Activated CD4-positive, alpha-beta T cell treated with anti-CD3 and anti-CD28 coated beads for 48 hours (primary cell): ENCODE measurements around the gene METAP1.
"Not testable (repeated sequence)": the region's sequence is repeated elsewhere in the genome, so short reads cannot be mapped to it uniquely, and the experiment has no call there.

ENCODE experiments used
- DNase-seq: peaks from one replicate; pipeline ENCODE4 v3.0.0-alpha.2; 2020

Gene METAP1

GRCh38 chr4:99061048-99061700 is 65.7 kb downstream of the METAP1 start:
- no peak for DNase-seq

GRCh38 chr4:99062120-99062519 is 66.6 kb downstream of the METAP1 start:
- DNase-seq = no peak

GRCh38 chr4:99065521-99065920 is 70.0 kb downstream of the METAP1 start:
- not testable (repeated sequence) for DNase-seq

GRCh38 chr4:99067617-99068016 is 72.1 kb downstream of the METAP1 start:
- no peak for DNase-seq

GRCh38 chr4:99071159-99071558 is 75.6 kb downstream of the METAP1 start:
- no peak for DNase-seq

GRCh38 chr4:99074816-99075215 is 79.3 kb downstream of the METAP1 start:
- DNase-seq = no peak

GRCh38 chr4:99076292-99076976 is 80.9 kb downstream of the METAP1 start:
- no peak for DNase-seq

GRCh38 chr4:99077177-99077576 is 81.7 kb downstream of the METAP1 start:
- DNase-seq = no peak

- DNase-seq = no peak
Measured at GRCh38 chr4:99078336-99078735, 82.8 kb downstream of the METAP1 start.

- no peak for DNase-seq
Measured at GRCh38 chr4:99078931-99079624, 83.6 kb downstream of the METAP1 start.

- DNase-seq = no peak
Measured at GRCh38 chr4:99079625-99080295, 84.2 kb downstream of the METAP1 start.

GRCh38 chr4:99080869-99081268 is 85.3 kb downstream of the METAP1 start:
- DNase-seq = not testable (repeated sequence)

- no peak for DNase-seq
Measured at GRCh38 chr4:99082192-99082591, 86.7 kb downstream of the METAP1 start.

GRCh38 chr4:99084595-99084994 is 89.1 kb downstream of the METAP1 start:
- DNase-seq = no peak

- no peak for DNase-seq
Measured at GRCh38 chr4:99088023-99088449, 92.5 kb downstream of the METAP1 start.

- peak; percentile 91 for DNase-seq
Measured at GRCh38 chr4:99088481-99089365, 93.2 kb downstream of the METAP1 start, which contains the start of gene ADH5. TSS of gene ADH5 (minus strand) at chr4:99088788. CDS start at chr4:99088700, 88 bp downstream.

GRCh38 chr4:99090481-99091215 is 95.1 kb downstream of the METAP1 start:
- no peak for DNase-seq

GRCh38 chr4:99091216-99091575 is 95.7 kb downstream of the METAP1 start:
- DNase-seq = no peak

GRCh38 chr4:99091841-99092240 is 96.3 kb downstream of the METAP1 start:
- DNase-seq = not testable (repeated sequence)

GRCh38 chr4:99099311-99099710 is 103.8 kb downstream of the METAP1 start:
- DNase-seq = no peak

GRCh38 chr4:99099814-99100213 is 104.3 kb downstream of the METAP1 start:
- not testable (repeated sequence) for DNase-seq

- no peak for DNase-seq
Measured at GRCh38 chr4:99100876-99101275, 105.4 kb downstream of the METAP1 start.
